ENCODE measurements around the gene GULP1.

DNA sequence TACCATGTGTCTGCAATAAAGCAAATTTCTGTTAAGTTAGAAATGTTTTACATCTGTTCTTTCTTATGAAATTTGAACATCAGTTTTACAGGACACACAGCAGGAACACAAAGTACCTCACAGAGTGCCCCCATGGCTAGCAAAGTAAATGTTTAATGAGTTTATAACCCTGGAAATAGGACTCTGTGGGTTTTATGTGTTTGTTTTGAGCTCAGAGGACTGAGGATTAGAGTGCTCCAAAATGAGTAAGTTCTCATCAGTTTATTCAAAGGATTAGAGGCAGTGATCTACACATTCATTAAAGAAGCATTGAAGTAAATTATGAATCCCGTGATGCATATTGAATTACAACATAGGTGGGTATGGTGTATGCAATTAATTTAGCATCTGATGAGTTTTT is 281.8 kb downstream of the GULP1 start:
- TF ChIP-seq, protein P1, sequence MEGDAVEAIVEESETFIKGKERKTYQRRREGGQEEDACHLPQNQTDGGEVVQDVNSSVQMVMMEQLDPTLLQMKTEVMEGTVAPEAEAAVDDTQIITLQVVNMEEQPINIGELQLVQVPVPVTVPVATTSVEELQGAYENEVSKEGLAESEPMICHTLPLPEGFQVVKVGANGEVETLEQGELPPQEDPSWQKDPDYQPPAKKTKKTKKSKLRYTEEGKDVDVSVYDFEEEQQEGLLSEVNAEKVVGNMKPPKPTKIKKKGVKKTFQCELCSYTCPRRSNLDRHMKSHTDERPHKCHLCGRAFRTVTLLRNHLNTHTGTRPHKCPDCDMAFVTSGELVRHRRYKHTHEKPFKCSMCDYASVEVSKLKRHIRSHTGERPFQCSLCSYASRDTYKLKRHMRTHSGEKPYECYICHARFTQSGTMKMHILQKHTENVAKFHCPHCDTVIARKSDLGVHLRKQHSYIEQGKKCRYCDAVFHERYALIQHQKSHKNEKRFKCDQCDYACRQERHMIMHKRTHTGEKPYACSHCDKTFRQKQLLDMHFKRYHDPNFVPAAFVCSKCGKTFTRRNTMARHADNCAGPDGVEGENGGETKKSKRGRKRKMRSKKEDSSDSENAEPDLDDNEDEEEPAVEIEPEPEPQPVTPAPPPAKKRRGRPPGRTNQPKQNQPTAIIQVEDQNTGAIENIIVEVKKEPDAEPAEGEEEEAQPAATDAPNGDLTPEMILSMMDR (optimal IDR thresholded peaks at IDR 0.05 in 1 of 3, IDR thresholded peaks at IDR 0.05 in 1 of 3, conservative IDR thresholded peaks at IDR 0.05 in 1 of 3; ENCODE audit: extremely low read depth in 1 of 3, insufficient read depth in 2 of 3, low read length in 3 of 3), result no peak
- no peak for TF ChIP-seq EZH2 (IDR thresholded peaks at IDR 0.05; ENCODE audit: low read length)
